DMS53 (cell line): ENCODE measurements around the gene ADM2.
"Not testable (repeated sequence)": the region's sequence is repeated elsewhere in the genome, so short reads cannot be mapped to it uniquely, and the experiment has no call there.

Experiments used
- DNase-seq: peaks from one replicate; lab custom pipeline; 2025; lab: John Stamatoyannopoulos, UW

Gene ADM2

GRCh38 chr22:50506611-50507420 lies 25.5 kb downstream of the ADM2 start:
- peak; percentile 38 for DNase-seq

- DNase-seq, result peak; percentile 95
These were observed 26.2 kb downstream of the ADM2 start, which contains the start of gene LMF2 for GRCh38 chr22:50507421-50507990. TSS of gene LMF2 (minus strand) at chr22:50507702. CDS start at chr22:50507675, 27 bp downstream.

- DNase-seq, result peak; percentile 97
These were observed 26.9 kb downstream of the ADM2 start, which contains the start of gene NCAPH2 for GRCh38 chr22:50507991-50508884. TSS of gene NCAPH2 (plus strand) at chr22:50508224. CDS start at chr22:50508338, 114 bp downstream.

- DNase-seq, result no peak
These were observed 27.6 kb downstream of the ADM2 start for GRCh38 chr22:50508897-50509296.

GRCh38 chr22:50513175-50513574 lies 31.8 kb downstream of the ADM2 start:
- no peak for DNase-seq

- DNase-seq, result no peak
These were observed 34.7 kb downstream of the ADM2 start for GRCh38 chr22:50516068-50516467.

- DNase-seq, result no peak
These were observed 35.5 kb downstream of the ADM2 start for GRCh38 chr22:50516891-50517290.

- no peak for DNase-seq
These were observed 36.3 kb downstream of the ADM2 start for GRCh38 chr22:50517495-50518260.

GRCh38 chr22:50518606-50519005 lies 37.3 kb downstream of the ADM2 start:
- no peak for DNase-seq

- DNase-seq, result no peak
These were observed 37.8 kb downstream of the ADM2 start for GRCh38 chr22:50519151-50519550.

GRCh38 chr22:50520184-50520583 lies 38.8 kb downstream of the ADM2 start:
- DNase-seq, result not testable (repeated sequence)

GRCh38 chr22:50520826-50521453 lies 39.6 kb downstream of the ADM2 start:
- DNase-seq, result no peak

- no peak for DNase-seq
These were observed 40.4 kb downstream of the ADM2 start for GRCh38 chr22:50521710-50522109.

- DNase-seq, result no peak
These were observed 41.0 kb downstream of the ADM2 start for GRCh38 chr22:50522208-50522805.

GRCh38 chr22:50522806-50523438 lies 41.6 kb downstream of the ADM2 start:
- no peak for DNase-seq

GRCh38 chr22:50523458-50523805 lies 42.1 kb downstream of the ADM2 start:
- no peak for DNase-seq

- peak; percentile 79 for DNase-seq
These were observed 42.7 kb downstream of the ADM2 start for GRCh38 chr22:50523806-50524675.

- DNase-seq, result peak; percentile 68
These were observed 43.3 kb downstream of the ADM2 start for GRCh38 chr22:50524676-50525103.
